Hypothalamus (tissue), 51 donors: ENCODE measurements around the gene LAMC2.

Experiments
- DNase-seq, 51 donors: peaks; one replicate each; lab custom pipeline; 2025; lab: John Stamatoyannopoulos, UW

LAMC2 gene

DNA sequence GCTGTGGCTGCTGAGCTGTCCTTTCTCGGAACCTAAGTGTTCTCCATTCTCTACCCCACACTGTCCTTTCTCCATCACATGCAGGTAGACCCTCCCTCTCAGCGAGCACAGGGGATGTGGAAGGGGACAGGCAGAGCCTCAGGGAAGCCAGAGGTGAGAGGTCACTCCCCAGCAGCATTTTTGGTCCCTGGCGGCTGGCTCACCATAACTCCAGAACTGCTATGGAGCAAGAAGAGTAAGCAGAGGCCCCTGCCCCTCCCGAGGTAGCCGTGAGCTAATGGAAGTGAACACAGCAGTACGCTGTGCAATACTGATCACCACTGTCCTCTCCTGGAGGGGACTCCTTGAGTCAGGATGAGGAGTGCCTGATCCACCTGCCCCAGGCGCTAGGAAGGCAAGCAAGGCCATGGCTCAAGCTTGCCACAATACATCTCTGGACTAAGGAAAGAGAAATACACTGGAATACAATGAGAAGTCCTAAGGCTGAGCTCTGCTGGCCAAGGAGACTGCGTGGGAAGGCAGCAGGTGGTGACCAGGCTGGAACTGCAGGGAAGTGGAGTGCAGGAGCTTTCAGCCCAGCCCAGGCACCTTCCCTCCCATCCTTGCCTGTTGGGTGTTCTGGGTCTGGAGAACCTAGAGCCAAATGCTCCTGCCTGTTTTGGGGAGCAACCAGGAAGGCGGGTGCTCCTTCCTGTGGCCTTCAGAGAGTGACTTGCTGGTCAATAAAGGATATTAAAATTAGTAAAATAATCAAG lies 96.2 kb downstream of the LAMC2 start:
- peak in 1 of 51 donors; percentile 11 for DNase-seq

DNA sequence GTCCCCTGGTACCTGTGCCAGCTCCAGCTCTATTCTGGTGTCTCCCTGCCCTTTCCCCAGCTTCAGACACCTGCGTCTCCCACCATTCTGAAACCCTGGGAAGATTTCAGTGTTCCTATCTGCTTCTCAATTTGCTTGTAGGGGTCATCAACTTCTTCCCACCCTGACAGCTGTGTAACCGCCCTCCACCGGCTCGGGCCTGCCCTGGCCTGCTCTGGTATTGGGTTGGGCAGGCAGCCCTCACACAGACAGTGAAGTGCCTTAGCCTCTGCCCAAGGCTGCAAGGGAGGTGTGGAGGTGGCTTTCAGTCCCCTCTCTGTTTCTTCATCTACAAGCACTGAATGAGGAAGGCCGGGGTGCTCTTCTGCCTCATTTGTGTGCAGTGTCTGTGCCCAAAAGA lies 97.2 kb downstream of the LAMC2 start:
- no peak for DNase-seq

DNA sequence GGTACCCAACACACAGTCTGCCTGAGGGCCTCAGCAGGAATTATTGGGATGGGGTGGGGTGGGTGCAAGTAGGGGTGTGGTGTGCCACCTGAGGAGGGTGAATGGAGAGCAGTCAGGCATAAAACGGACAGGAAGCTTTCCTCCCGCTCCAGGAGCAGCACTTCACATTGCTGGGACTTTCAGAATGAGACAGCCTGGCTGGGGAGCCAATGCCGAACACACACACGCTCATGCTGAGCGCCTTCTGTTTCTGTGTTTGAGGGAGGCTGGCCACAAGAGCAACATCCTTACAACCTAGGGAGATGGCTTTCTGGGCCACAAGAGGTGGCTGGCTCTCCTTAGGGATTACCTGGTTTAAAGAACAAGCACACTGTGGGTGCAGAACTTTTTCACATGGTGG lies 98.0 kb downstream of the LAMC2 start:
- no peak for DNase-seq

DNA sequence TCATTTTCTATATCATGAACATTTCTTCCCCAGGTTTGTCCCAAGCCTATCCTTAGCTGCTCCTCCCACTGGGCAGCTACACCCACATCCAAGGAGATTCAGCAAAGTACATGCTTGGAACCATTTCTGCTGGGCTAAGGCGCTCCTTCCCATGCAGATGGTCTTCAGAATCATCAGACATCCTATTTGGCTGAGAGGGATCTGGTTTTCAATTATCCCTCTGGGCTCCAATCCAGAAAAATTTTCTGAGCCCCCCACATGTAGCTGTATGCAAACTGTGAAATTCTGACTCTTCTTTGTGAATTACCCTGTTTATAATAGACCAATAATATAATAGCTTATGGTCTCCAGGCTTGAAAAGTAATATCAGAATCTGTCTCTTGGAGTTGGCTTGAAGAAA lies 99.2 kb downstream of the LAMC2 start:
- no peak for DNase-seq

DNA sequence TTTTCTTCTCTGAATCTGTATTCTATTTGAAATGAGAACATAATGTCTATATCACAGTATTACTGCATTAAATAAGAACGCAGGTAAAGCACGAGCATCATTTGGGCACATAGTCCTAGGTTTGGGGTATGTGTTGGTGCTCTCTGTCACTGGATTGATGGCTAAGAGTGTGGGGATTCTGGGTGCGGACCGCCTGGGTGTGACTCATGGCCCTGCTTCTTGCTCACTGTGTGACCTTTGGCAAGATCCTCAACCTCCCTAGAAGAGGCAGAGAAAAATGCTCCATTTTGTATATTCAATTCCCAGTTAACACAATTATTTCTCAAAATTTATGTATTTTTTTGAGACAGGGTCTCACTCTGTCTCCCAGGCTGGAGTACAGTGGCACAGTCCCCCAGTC lies 99.7 kb downstream of the LAMC2 start:
- no peak for DNase-seq

DNA sequence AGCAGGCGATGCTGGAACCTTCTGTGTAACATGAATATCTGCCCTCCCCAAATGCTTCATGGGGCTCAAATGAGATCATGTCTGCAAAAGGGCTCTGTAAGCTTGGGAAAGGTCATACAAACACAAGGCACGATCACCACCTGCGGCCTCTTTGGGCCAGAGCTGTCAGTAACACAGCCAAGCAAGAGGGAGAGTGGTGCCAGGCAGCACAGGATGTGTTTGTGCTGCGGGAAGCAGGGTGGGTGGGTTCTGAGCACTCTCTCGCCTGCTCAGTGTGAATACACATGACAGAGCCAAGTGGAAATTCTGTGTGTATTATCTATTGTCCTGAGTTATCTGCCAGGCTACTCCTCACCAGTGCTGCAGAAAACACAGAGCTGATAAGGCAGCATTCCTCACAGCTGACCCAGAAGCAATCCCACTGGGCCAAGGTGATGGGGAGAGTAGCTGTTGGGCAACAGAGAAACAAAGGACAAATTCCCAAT lies 101.2 kb downstream of the LAMC2 start:
- peak in 11 of 51 donors; percentile 5 to 54 (median 15) for DNase-seq

DNA sequence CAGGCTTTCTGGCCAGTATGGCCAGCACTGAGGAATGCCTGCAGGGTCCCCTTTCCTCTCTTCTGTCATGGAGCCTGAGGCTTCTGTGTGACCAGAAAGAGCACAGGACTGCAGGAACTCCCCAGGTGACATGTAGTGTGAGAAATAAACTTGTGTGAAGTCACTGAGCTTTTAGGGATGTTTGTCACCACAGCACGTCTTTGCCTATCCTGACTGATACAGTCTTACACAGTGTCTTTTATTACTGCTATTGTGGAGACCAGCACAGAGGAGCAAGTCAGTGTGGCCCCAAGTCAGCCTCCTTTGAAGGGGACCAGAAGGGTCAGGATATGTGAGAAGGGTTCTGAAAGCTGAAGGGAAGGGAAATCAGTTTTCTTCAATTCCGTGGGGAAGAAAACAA lies 102.5 kb downstream of the LAMC2 start:
- no peak for DNase-seq

DNA sequence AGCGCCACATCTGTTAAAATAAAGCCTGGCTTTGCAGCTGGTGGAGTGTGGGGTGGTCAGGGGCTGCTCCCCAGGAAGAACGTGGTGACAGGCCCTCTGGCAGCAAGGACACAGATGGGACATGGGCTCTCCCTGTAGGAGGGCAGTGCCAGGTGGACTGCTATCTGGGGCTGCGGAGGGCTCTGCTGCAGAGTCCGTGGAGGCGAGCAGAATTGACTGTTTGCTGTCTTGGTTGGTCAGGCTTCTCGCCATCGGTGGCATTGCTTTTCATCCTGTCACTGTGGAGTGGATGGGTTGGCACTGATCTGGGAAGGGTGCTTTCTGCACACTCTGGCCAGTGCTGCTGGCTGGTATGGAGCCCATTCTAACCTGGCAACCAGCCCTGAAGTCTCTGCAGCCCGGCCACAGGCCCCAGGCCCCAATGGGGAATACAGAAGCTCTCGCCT lies 103.0 kb downstream of the LAMC2 start:
- peak in 9 of 51 donors; percentile 7 to 36 (median 11) for DNase-seq

DNA sequence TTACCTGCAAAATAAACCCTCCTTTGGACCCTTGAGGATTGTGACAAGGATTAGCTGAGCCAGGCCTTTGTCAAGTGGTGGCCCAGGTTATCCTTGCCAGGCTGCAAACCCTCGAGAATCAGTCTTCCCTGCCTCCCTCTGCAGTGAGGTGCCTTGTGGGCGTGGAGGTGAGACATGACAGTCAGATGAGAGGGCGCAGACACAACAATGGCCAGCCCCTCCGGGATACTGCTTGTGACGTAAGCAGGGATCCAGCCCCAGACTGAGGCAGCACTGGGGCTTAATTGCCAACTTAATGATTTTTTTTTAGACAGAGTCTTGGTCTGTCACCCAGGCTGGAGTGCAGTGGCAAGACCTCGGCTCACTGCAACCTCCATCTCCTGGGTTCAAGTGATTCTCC lies 104.6 kb downstream of the LAMC2 start:
- DNase-seq, result no peak

DNA sequence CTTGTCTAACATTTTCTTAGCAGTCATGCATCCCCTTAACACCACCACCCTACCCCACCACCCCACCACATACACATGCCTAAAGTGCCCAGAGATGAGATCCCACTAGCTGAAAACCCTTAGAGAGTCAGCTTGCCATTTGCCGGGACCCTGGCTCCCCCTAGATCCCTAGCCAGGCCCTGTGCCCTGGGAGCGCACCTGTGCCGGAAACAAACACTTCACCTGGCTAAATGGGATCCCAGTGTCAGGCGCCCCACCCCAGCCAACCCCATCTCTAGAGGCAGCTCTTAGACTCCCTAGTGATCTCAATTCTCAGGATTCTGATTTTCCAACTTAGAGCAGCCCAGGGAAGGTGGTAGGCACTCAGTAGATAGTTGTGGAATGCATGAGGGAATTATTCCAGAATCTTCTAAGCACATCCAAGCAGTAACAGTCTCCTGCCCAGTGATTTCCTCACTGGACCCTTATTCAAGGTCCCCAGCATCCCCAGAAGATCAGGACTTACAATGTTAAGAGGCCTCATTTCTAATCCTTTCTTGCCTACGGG lies 105.2 kb downstream of the LAMC2 start:
- DNase-seq, result no peak

DNA sequence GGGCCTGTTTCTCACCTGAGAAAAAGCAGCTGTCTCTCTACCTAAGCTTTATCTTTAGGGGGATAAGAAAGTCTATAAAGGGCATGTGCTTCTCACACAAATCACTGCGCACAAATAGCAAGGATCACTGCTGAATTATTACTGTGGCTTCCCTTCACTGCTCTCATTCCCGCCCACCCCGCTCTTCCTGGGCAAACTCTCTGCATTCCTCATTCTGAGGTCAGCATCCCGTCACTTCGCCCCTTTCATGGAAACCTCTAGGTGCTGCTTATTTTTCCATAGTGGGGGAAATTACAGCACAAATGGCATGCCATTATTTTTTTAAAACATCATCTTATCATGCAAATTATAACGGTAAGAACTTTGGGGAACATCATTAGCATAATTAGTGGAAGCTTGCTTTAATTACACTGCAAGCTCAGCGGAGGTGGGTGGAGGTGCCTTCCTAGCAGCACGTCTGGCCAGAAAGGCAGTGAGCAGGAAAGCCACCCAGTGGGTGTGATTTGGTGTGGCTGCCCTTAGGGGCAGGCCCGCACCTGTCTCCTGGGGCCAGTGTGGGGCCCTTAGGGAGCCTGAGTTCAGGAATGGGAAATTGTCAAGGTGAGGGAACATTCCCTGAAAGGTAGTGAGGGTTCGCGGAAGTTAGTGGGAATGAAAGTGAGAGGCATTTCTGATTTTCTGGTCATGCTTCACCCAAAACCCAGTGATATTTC lies 105.9 kb downstream of the LAMC2 start:
- DNase-seq, result peak in 1 of 51 donors; percentile 66

DNA sequence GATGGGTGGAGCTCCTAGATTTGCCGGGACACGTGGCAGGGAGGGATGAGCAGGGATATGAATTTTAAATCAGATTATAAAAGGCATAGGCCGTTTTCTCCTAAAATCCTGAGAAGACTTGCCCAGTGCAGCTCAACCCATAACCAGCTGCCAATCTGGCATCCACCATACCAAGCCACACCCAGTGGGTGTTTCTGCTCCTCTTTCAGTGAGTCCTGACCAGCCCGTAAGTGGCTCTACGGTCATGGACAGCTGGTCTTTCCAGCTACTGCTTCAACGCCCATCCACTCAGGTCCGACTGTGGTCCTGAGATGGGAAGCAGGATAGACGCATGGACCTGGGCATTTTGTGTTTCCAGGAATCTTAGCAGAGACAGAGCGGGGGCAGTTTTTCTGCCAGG lies 107.2 kb downstream of the LAMC2 start:
- DNase-seq, result no peak

DNA sequence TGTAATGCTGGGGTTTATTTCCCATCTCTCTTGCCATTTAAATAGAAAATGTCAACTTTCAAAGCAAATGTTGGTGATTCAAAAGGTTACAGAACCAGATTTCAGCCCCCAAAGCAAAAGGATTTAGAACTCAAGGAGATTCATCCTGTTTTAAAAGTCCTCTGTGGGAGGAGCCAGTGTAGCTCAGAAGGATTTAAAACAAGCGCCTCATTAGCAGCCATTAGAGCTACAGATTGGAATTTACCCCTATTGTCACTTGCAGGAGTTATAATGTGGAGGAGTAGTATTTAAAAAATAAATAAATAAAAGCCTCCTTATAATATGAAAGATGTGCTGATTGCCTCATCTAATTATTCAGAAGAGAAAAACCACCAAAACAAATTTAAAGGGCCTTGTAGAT lies 107.8 kb downstream of the LAMC2 start:
- no peak for DNase-seq
